RCC 7860 (cell line): ENCODE results near the gene EYA2.

ENCODE experiments used
- DNase-seq: peaks from one replicate; pipeline ENCODE4 v3.0.0-alpha.2; 2015; ENCODE audit warnings: low spot score
- FAIRE-seq: peaks from 2 replicates; lab custom pipeline; 2012; peaks lifted over from hg19 to GRCh38; lab: Jason Lieb, UNC

EYA2 gene

GRCh38 chr20:47031004-47031403, 136.4 kb downstream of the EYA2 start:
- DNase-seq (no peak), FAIRE-seq (no peak)

DNA sequence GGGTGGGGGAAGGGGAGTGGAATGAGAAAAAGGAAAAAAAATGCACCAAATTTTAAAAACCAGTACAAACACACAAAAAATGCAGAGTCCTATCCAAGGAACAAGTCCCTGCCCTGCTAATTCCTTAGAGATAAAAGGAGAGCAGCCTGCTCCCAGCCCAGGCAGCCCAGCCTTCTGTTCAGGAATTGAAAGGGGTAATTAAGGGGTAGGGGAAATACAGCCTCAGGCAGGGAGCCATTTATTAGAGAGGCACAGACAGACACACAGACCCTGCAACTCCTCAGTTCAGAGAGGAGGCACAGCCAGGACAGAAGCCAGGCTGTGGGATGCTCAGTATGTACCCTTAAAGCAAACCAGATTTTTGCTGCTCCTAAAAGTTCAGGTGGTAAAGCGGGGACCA, 137.2 kb downstream of the EYA2 start:
- FAIRE-seq (no peak), DNase-seq (no peak)

- DNase-seq = no peak
- no peak for FAIRE-seq
Measured at GRCh38 chr20:47032933-47033578, 138.4 kb downstream of the EYA2 start.

GRCh38 chr20:47033665-47034064, 139.0 kb downstream of the EYA2 start:
- no peak for DNase-seq
- no peak for FAIRE-seq

DNA sequence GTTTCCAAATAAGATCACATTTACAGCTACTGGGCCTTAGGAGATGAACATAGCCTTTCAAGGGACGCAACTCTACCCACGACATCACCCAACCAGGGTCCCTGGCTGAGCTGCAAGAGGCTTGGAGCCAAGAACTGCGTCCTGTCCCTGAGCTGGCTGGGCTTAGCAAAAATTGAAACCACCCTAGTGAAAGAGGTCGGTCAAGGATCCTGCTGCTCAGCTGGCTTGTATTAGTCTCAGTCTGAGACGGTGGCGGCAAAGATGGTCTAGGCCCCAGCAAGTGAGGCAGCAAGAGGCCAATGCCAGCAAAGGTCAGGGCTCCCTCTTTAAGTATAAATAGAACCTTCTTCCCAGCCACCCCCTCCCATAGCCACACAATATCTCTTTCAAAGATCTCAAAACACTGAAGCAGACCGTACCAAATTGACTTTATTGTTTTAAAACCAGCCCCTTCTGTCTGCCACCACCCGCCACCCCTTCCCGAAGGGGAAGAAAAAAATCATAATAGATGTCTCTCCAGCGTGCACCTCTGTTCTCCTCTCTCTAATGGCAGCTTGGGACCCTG, 140.5 kb downstream of the EYA2 start:
- FAIRE-seq = no peak

GRCh38 chr20:47036091-47036870, 141.6 kb downstream of the EYA2 start:
- FAIRE-seq (no peak), DNase-seq (no peak)

More for the DNA sequence above, 140.5 kb downstream of the EYA2 start:
- DNase-seq = no peak

DNA sequence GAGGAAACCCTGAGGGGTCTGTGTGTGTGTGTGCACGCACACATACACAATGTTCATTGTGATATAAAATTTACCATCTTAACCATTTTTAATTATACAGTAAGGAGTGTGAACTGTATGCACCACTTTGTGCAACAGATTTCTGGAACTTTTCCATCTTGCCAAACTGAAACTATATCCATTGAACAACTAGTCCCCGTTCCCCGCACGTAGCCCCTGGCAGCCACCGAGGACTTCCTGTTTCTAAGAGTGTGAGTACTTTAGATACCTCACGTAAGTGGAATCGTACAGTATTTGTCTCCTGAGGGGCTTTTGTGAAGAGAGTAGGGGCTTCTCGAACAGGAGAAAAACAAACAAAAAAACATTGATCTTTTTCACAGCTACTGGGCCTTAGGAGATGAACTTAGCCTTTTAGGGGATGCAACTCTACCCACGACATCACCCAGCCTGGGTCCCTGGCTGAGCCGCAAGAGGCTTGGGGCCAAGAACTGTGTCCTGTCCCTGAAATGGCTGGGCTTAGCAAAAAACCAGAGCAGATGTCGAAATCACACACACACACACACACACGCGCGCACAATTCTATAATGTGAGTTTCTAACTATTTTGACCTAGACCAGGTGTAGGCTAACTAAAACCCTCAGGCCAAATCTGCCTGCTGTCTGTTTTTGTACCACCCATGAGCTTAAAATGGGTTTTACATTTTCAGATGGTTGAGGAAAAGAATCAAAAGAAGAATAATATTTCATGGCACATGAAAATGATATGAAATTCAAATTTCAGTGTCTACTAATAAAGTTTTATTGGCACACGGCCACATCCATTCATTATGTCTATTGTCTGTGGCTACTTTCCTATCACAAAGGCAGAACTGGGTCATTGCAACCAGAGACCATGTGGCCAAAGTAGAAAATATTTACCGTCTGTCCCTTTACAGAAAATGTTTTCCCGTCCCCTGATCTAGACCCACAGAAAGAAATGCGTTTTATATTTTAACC, 144.2 kb downstream of the EYA2 start:
- DNase-seq = no peak
- no peak for FAIRE-seq

DNA sequence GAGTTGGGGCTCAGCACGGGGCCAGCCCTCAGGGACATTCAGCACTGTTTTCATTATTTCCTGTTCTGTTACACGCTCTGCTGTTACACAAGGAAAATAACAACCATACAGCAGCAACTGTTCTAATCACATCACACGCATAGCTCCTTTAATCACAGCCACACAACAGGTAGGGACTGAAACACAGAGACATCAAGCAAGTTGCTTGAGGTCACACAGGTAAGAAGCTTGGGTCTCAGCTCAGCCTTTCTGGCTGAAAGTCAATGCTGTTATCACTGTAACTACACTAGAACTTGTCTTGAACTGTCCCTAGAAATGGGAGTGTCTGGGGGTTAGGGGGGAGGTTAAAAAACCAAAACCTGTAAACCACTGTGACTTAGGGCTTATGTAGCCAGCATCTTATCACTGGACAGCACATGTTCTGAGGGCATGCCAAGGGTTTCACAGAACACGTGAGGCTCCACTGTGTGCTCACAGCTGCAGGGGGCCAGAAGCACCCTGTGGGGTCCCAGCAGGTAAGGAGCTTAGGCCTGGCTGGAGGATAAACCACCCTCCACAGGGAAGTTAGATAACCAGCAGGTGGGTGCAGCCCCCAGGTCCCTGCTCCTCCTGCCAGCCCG, 146.0 kb downstream of the EYA2 start:
- no peak for FAIRE-seq
- DNase-seq = no peak

GRCh38 chr20:47041396-47041899, 146.8 kb downstream of the EYA2 start:
- no peak for DNase-seq
- FAIRE-seq = no peak

DNA sequence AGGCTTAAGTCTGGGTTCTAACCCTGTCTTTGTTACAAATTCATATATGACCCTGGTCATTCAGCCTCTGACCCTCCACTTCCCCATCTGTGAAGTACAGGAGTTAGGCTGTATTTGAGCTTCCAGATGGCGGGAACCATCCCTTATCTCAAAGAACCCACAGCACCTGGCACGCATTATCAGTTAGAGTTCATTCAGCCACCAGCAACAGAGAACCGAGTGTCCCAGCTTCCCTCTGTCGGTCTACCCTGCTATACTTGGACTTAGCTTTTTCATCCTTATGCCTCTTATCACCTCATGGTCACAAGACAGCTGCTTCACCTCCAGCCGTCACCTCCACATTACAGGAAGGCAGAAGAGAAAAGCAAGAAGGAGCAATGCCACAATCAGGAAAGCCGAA, 147.8 kb downstream of the EYA2 start:
- DNase-seq = no peak
- FAIRE-seq = no peak

GRCh38 chr20:47043086-47043485, 148.4 kb downstream of the EYA2 start:
- FAIRE-seq (no peak), DNase-seq (no peak)

GRCh38 chr20:47044938-47045337, 150.3 kb downstream of the EYA2 start:
- DNase-seq (no peak), FAIRE-seq (no peak)

DNA sequence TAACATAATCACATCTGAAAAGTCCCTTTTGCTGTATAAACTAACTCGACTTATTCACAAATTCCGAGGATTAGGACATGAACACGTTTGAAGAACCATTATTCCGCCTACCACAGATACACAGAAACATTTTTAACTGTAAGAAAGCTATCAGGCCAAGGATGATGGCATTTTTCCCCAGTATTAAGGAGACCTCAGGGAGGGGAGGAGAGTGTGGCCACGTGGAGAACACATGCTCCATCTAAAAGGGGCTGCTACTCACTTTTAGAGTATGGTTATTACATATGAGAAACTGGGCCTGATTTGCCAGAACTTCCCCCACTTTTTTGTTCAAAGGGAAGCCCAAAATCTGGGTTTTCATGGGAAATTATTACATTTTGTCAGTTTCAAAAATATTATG, 153.4 kb downstream of the EYA2 start:
- DNase-seq (no peak), FAIRE-seq (no peak)

DNA sequence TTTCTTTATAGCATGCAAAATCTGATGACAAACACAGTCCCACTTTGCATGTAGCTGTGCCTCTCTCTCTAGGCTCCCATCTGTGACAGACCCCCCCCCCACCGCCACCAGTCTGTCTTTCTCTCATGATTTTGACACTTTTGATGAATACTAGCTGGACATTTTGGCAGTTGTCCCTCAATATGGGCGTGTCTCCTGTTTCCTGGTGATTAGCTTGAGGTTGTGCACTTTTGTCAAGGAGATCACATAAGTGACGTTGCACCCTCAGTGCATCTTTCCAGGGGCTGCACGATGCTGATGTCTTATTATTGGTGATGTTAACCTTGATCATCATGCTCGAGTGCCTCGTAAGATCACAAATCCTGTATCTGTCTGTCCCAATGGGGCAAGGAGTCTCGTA, 155.1 kb downstream of the EYA2 start:
- FAIRE-seq (no peak), DNase-seq (no peak)

- DNase-seq (no peak), FAIRE-seq (no peak)
Measured at GRCh38 chr20:47050996-47051395, 156.4 kb downstream of the EYA2 start.

GRCh38 chr20:47051936-47052526, 157.4 kb downstream of the EYA2 start:
- FAIRE-seq (no peak), DNase-seq (no peak)

GRCh38 chr20:47054506-47054905, 159.9 kb downstream of the EYA2 start:
- no peak for DNase-seq
- no peak for FAIRE-seq

DNA sequence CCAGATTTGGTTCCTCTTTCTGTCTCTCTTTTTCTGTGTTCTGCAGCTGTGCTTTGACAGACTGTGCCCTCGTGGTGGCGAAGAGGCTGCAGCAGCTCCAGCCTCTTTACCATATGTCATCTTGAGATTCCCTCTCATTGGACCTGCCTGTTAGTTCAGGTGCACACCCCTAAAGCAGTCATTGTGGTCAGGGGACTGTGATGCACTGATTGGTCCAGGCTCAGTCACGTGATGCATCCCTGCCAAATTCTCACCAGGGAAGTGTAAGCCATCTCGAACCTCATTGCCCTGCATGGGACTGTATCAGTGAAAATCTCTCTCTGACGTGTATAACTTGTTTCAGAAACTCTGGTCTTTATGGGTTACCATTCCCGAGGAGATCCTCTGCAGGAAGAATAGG, 160.3 kb downstream of the EYA2 start:
- FAIRE-seq (no peak), DNase-seq (no peak)

DNA sequence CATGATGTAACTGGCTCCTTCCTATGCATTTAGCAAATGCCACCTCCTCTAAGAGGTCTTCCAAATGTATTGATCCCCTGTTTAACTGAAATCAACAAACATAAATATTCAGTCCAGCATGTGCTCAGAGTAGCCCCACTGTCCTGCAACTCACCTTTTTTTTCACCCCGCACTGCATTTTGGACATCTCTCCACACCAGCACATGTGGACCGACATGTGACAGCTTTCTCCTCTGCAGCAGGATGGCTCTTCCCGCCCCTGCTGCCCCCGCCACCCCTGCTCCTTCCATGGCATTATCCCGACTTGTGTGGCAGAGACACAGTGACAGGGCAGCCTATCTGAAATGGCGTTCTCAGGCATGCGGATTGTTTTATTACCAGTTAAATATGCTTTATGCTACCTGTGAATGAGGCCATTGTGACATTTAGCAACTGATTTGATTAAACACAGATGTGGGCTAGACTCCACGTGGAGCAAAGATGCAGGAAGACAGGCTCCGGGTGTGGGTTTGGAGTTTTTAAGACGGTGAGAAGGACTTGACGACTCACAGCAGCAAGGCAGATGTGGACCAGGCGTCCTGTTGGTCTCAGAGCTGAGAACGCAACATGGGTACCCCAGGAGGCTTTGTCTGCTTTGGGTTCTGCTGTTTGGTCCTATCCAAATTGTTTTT, 161.2 kb downstream of the EYA2 start:
- no peak for DNase-seq
- no peak for FAIRE-seq
